D721Med (cell line): ENCODE results near the gene LTB4R.

Experiments used
- DNase-seq: peaks from one replicate; pipeline ENCODE4 v3.0.0; 2011; ENCODE audit warnings: low spot score; ENCODE audit not compliant: insufficient read length
- FAIRE-seq: peaks from 2 replicates; lab custom pipeline; 2011; peaks lifted over from hg19 to GRCh38; lab: Jason Lieb, UNC
- CTCF ChIP-seq: IDR thresholded peaks from 2 replicates; pipeline ENCODE4 v1.5.1; 2012; ENCODE audit warnings: mild to moderate bottlenecking, control low read depth; ENCODE audit not compliant: insufficient read depth; ENCODE audit errors: missing control alignments

Gene LTB4R

GRCh38 chr14:24366721-24367513 is 55.6 kb downstream of the LTB4R start:
- no peak for FAIRE-seq

More at GRCh38 chr14:24366721-24367513, 55.6 kb downstream of the LTB4R start:
- no peak for TF ChIP-seq CTCF
- DNase-seq = peak; percentile 47
